ENCODE data around the gene TM9SF4.

Gene TM9SF4

GRCh38 chr20:32075534-32075933 is 34.0 kb upstream of the TM9SF4 start:
- no peak overlapping the region for H4K8ac ChIP-seq (ENCODE audit: low read length)
- 88% methylated on average over 1 of the region's 1 CpG for WGBS
- no peak overlapping the region for H3K4me3 ChIP-seq (ENCODE audit: insufficient read depth in 1 of 2, low read depth in 1 of 2, low read length in 2 of 2)
- H2BK5ac ChIP-seq (ENCODE audit: low read depth, low read length, poor library complexity, severe bottlenecking), result no peak overlapping the region
- no peak overlapping the region for H2BK120ac ChIP-seq (ENCODE audit: low read depth, low read length)
- H2AK5ac ChIP-seq (ENCODE audit: low read length, severe bottlenecking), result no peak overlapping the region
- no peak overlapping the region for H3K23ac ChIP-seq (ENCODE audit: low read length in 2 of 2)
- H3K36me3 ChIP-seq (ENCODE audit: control insufficient read depth in 1 of 2, insufficient read depth in 2 of 2, low read depth in 1 of 2, low read length in 2 of 2), result no peaks in the 10 kb centered on the region
- H2AFZ ChIP-seq (ENCODE audit: low read depth, low read length), result no peak overlapping the region
- no peak overlapping the region for H3K27ac ChIP-seq (ENCODE audit: low read length, poor library complexity, severe bottlenecking)
- no peak overlapping the region for H3K4me2 ChIP-seq (ENCODE audit: low read length, poor library complexity, severe bottlenecking)
- H3K27me3 ChIP-seq (ENCODE audit: control insufficient read depth in 1 of 2, insufficient read depth in 1 of 2, low read length in 2 of 2), result peaks cover 65 to 82% of the 10 kb centered on the region in 2 experiments
- no peaks in the 10 kb centered on the region for H3K79me1 ChIP-seq (replicated peaks; ENCODE audit: low read length, poor library complexity, severe bottlenecking)
- no peak overlapping the region for H4K91ac ChIP-seq (ENCODE audit: low read length)
- no peak overlapping the region for H3K9ac ChIP-seq (ENCODE audit: low read length)
- H3K14ac ChIP-seq (ENCODE audit: low read length in 2 of 2), result no peak overlapping the region
- no peak overlapping the region for H2BK12ac ChIP-seq (ENCODE audit: low read length in 2 of 2)
- H3K18ac ChIP-seq (ENCODE audit: low read depth in 1 of 2, low read length in 2 of 2), result no peak overlapping the region
- no peaks in the 10 kb centered on the region for H3K9me3 ChIP-seq (ENCODE audit: control insufficient read depth, low read length)
- H3K4me1 ChIP-seq (ENCODE audit: control insufficient read depth, insufficient read depth, low read depth, low read length), result no peaks in the 10 kb centered on the region
- no peak overlapping the region for H2BK15ac ChIP-seq (ENCODE audit: low read depth, poor library complexity, severe bottlenecking)
- DNase-seq, result no peak
- H3K4ac ChIP-seq (ENCODE audit: low read depth in 1 of 2, low read length in 2 of 2), result no peak overlapping the region

GRCh38 chr20:32077190-32077589 is 32.3 kb upstream of the TM9SF4 start:
- Histone ChIP-seq H3K4me1 (ENCODE audit: control insufficient read depth, insufficient read depth, low read depth, low read length) (no peaks in the 10 kb centered on the region), H3K23ac (ENCODE audit: low read length in 2 of 2) (no peak overlapping the region), H2BK120ac (ENCODE audit: low read depth, low read length) (no peak overlapping the region), H2BK5ac (ENCODE audit: low read depth, low read length, poor library complexity, severe bottlenecking) (no peak overlapping the region), H3K14ac (ENCODE audit: low read length in 2 of 2) (no peak overlapping the region), H3K36me3 (ENCODE audit: control insufficient read depth in 1 of 2, insufficient read depth in 2 of 2, low read depth in 1 of 2, low read length in 2 of 2) (no peaks in the 10 kb centered on the region), H3K27me3 (ENCODE audit: control insufficient read depth in 1 of 2, insufficient read depth in 1 of 2, low read length in 2 of 2) (peaks cover 73 to 83% of the 10 kb centered on the region in 2 experiments), H2BK15ac (ENCODE audit: low read depth, poor library complexity, severe bottlenecking) (no peak overlapping the region), H3K9me3 (ENCODE audit: control insufficient read depth, low read length) (no peaks in the 10 kb centered on the region), H3K27ac (ENCODE audit: low read length, poor library complexity, severe bottlenecking) (no peak overlapping the region), H4K91ac (ENCODE audit: low read length) (no peak overlapping the region), H2AK5ac (ENCODE audit: low read length, severe bottlenecking) (no peak overlapping the region), H3K4ac (ENCODE audit: low read depth in 1 of 2, low read length in 2 of 2) (no peak overlapping the region), H4K8ac (ENCODE audit: low read length) (no peak overlapping the region), H2AFZ (ENCODE audit: low read depth, low read length) (no peak overlapping the region), H3K4me3 (ENCODE audit: insufficient read depth in 1 of 2, low read depth in 1 of 2, low read length in 2 of 2) (no peak overlapping the region), H3K9ac (ENCODE audit: low read length) (no peak overlapping the region), H3K18ac (ENCODE audit: low read depth in 1 of 2, low read length in 2 of 2) (no peak overlapping the region), H2BK12ac (ENCODE audit: low read length in 2 of 2) (no peak overlapping the region), H3K79me1 (replicated peaks; ENCODE audit: low read length, poor library complexity, severe bottlenecking) (no peaks in the 10 kb centered on the region), H3K4me2 (ENCODE audit: low read length, poor library complexity, severe bottlenecking) (no peak overlapping the region)
- no peak for DNase-seq
- 96% methylated on average over 3 of the region's 4 CpGs for WGBS

- H2AK5ac ChIP-seq (ENCODE audit: low read length, severe bottlenecking), result no peak overlapping the region
- no peak overlapping the region for H2BK12ac ChIP-seq (ENCODE audit: low read length in 2 of 2)
- H3K23ac ChIP-seq (ENCODE audit: low read length in 2 of 2), result no peak overlapping the region
- H3K4me3 ChIP-seq (ENCODE audit: insufficient read depth in 1 of 2, low read depth in 1 of 2, low read length in 2 of 2), result no peak overlapping the region
- H3K9me3 ChIP-seq (ENCODE audit: control insufficient read depth, low read length), result no peaks in the 10 kb centered on the region
- no peak for DNase-seq
- H3K79me1 ChIP-seq (replicated peaks; ENCODE audit: low read length, poor library complexity, severe bottlenecking), result no peaks in the 10 kb centered on the region
- H2AFZ ChIP-seq (ENCODE audit: low read depth, low read length), result no peak overlapping the region
- no peak overlapping the region for H2BK5ac ChIP-seq (ENCODE audit: low read depth, low read length, poor library complexity, severe bottlenecking)
- no peak overlapping the region for H2BK15ac ChIP-seq (ENCODE audit: low read depth, poor library complexity, severe bottlenecking)
- no peak overlapping the region for H3K18ac ChIP-seq (ENCODE audit: low read depth in 1 of 2, low read length in 2 of 2)
- no peak overlapping the region for H3K9ac ChIP-seq (ENCODE audit: low read length)
- H4K91ac ChIP-seq (ENCODE audit: low read length), result no peak overlapping the region
- no peak overlapping the region for H3K4ac ChIP-seq (ENCODE audit: low read depth in 1 of 2, low read length in 2 of 2)
- H3K4me2 ChIP-seq (ENCODE audit: low read length, poor library complexity, severe bottlenecking), result no peak overlapping the region
- H3K36me3 ChIP-seq (ENCODE audit: control insufficient read depth in 1 of 2, insufficient read depth in 2 of 2, low read depth in 1 of 2, low read length in 2 of 2), result no peaks in the 10 kb centered on the region
- 88% methylated on average over 4 of the region's 5 CpGs for WGBS
- no peak overlapping the region for H2BK120ac ChIP-seq (ENCODE audit: low read depth, low read length)
- no peak overlapping the region for H3K14ac ChIP-seq (ENCODE audit: low read length in 2 of 2)
- no peak overlapping the region for H4K8ac ChIP-seq (ENCODE audit: low read length)
- H3K27me3 ChIP-seq (ENCODE audit: control insufficient read depth in 1 of 2, insufficient read depth in 1 of 2, low read length in 2 of 2), result peaks cover 76 to 77% of the 10 kb centered on the region in 2 experiments
- no peaks in the 10 kb centered on the region for H3K4me1 ChIP-seq (ENCODE audit: control insufficient read depth, insufficient read depth, low read depth, low read length)
- no peak overlapping the region for H3K27ac ChIP-seq (ENCODE audit: low read length, poor library complexity, severe bottlenecking)
These were observed 31.2 kb upstream of the TM9SF4 start for GRCh38 chr20:32078322-32078721.

GRCh38 chr20:32078791-32079190 is 30.7 kb upstream of the TM9SF4 start:
- Histone ChIP-seq H4K8ac (ENCODE audit: low read length) (no peak overlapping the region), H2BK12ac (ENCODE audit: low read length in 2 of 2) (no peak overlapping the region), H2BK120ac (ENCODE audit: low read depth, low read length) (no peak overlapping the region), H3K9me3 (ENCODE audit: control insufficient read depth, low read length) (no peaks in the 10 kb centered on the region), H3K4me2 (ENCODE audit: low read length, poor library complexity, severe bottlenecking) (no peak overlapping the region), H3K27me3 (ENCODE audit: control insufficient read depth in 1 of 2, insufficient read depth in 1 of 2, low read length in 2 of 2) (peaks cover 76 to 77% of the 10 kb centered on the region in 2 experiments), H2AK5ac (ENCODE audit: low read length, severe bottlenecking) (no peak overlapping the region), H2AFZ (ENCODE audit: low read depth, low read length) (no peak overlapping the region), H3K23ac (ENCODE audit: low read length in 2 of 2) (no peak overlapping the region), H3K18ac (ENCODE audit: low read depth in 1 of 2, low read length in 2 of 2) (no peak overlapping the region), H3K27ac (ENCODE audit: low read length, poor library complexity, severe bottlenecking) (no peak overlapping the region), H4K91ac (ENCODE audit: low read length) (no peak overlapping the region), H2BK5ac (ENCODE audit: low read depth, low read length, poor library complexity, severe bottlenecking) (no peak overlapping the region), H3K4me1 (ENCODE audit: control insufficient read depth, insufficient read depth, low read depth, low read length) (no peaks in the 10 kb centered on the region), H2BK15ac (ENCODE audit: low read depth, poor library complexity, severe bottlenecking) (no peak overlapping the region), H3K4me3 (ENCODE audit: insufficient read depth in 1 of 2, low read depth in 1 of 2, low read length in 2 of 2) (no peak overlapping the region), H3K79me1 (replicated peaks; ENCODE audit: low read length, poor library complexity, severe bottlenecking) (no peaks in the 10 kb centered on the region), H3K9ac (ENCODE audit: low read length) (no peak overlapping the region), H3K14ac (ENCODE audit: low read length in 2 of 2) (no peak overlapping the region), H3K36me3 (ENCODE audit: control insufficient read depth in 1 of 2, insufficient read depth in 2 of 2, low read depth in 1 of 2, low read length in 2 of 2) (no peaks in the 10 kb centered on the region), H3K4ac (ENCODE audit: low read depth in 1 of 2, low read length in 2 of 2) (no peak overlapping the region)
- no peak for DNase-seq

Measured in mesenchymal stem cell (in vitro differentiated cells and primary cell).